Muscle of arm (tissue), 12 donors: ENCODE data around the gene ZNF512B. TPM values are rescaled to one million over a fixed set of nuclear protein-coding genes. Genes with fewer than 3 reads are reported as not detected.
"Not testable (repeated sequence)": the region's sequence is repeated elsewhere in the genome, so short reads cannot be mapped to it uniquely, and the experiment has no call there.

ENCODE experiments used
- DNase-seq: peaks from one replicate; pipeline ENCODE4 v3.0.0-alpha.2; 2013
- polyA plus RNA-seq, 12 donors: library from polyadenylated mRNA; unstranded; fragments of 120-200 nt; gene quantifications; one replicate each; pipeline ENCODE4 v1.2.1, GENCODE V29; 2013; ENCODE audit not compliant: insufficient read length in 12 of 12

Gene ZNF512B
- polyA plus RNA-seq, 12 donors, result 17.8 to 29.2 (median 22.5) TPM; not detected in 1

GRCh38 chr20:63966172-63966943 is 3.4 kb downstream of the ZNF512B start:
- DNase-seq, result no peak

- DNase-seq, result no peak
Measured at GRCh38 chr20:63964412-63964811, 5.3 kb downstream of the ZNF512B start.

GRCh38 chr20:63963784-63964301 is 5.9 kb downstream of the ZNF512B start:
- no peak for DNase-seq

- DNase-seq, result no peak
Measured at GRCh38 chr20:63963348-63963741, 6.4 kb downstream of the ZNF512B start.

- DNase-seq, result no peak
Measured at GRCh38 chr20:63962426-63963347, 7.0 kb downstream of the ZNF512B start.

DNA sequence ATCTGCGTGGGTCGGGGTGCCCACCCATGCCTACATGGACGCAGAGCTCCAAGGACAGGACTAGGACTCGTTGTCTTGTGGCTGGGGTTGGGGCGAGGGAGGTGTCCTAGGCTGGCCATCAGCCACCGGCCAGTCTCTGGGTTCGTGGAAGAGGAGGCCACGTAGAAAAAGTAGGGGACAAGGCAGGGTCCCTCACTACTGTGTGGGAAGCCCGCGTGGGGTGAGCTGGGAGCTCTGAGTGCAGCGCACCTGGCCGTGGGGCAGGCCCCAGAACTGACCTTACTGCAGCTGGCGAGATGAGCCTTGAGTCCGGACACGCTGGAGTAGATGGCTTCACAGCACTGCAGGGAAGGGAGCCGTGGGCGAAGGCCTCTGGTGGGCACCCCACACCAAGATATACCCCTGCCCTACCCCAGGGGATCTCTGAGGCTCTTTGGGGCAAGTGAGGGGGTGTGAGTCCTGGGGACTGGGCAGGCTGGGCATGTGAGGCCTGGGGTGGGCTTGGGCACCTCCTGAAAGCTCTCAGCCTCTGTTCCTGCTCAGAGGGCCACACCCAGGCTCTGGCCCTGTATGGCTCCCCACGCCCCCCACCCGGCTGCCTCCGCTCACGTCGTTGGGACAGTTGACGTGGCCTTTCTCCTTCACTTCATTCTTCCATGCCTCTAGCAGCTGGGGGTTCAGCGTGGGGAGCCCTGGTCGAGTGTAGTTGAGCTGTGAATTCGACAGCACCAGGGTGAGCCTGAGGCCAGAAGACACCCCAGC is 7.9 kb downstream of the ZNF512B start:
- DNase-seq, result no peak

- DNase-seq, result not testable (repeated sequence)
Measured at GRCh38 chr20:63960654-63961621, 8.8 kb downstream of the ZNF512B start.

GRCh38 chr20:63959699-63960075 is 10.0 kb downstream of the ZNF512B start:
- DNase-seq, result no peak

- no peak for DNase-seq
Measured at GRCh38 chr20:63958964-63959698, 10.6 kb downstream of the ZNF512B start.

DNA sequence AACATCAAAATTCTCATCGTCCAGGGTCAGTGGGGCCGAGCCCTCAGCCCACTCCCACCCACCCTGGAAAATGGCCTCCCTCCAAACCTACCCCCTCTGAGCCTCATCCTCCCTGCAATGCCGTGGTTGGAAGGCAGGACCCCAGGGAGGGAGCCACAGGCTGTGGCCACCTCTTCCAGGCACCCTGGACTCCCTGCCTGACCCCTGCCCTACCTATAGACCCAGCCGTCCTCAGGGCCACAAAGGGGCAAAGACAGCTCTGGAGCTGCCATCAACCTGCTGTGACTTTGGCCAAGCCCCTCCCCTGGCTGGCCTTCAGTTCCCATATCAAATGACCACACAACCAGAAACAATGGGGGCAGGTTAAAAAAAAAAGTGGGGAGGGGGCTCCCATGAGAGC is 11.3 kb downstream of the ZNF512B start:
- no peak for DNase-seq

- DNase-seq, result no peak
Measured at GRCh38 chr20:63957690-63958441, 11.9 kb downstream of the ZNF512B start.

GRCh38 chr20:63957004-63957689 is 12.6 kb downstream of the ZNF512B start:
- no peak for DNase-seq

GRCh38 chr20:63956664-63957003 is 13.1 kb downstream of the ZNF512B start:
- DNase-seq, result no peak

DNA sequence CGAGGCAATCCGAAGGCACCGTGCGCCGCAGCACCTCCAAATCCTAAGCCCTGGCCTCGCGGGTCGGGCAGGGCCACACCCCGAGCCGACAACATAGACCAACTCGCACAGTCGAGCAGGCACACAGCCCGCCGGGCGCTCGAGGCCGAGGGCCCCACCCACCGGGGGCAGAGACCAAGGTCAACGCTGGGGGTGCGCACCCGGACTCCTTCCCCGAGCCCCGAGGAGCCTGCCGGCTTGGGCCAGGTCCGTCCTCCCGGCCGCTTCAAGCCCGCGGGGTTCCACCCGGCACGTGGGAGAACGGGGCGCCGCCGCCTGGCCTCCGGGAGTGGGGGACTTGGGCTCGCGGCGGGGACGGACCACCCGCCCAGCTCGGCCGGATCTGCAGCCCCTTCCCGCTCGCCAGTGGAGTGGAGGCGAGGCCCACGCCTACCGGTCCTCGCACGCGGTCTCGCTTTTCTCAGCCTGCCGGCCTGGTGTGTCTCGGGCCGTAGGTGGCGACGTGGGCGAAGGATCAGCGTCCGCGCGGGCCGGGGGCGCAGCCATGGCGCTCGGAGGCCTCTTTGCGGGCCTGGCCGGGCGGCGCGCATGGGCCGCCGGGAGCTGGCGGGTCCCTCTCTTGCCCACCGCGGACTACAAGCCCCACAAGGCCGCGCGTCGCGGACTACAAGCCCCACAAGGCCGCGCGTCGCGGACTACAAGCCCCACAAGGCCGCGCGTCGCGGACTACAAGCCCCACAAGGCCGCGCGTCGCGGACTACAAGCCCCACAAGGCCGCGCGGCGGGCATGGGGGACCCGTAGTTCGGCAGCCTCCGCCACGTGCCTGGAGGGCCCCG is 13.7 kb downstream of the ZNF512B start, which contains the start of gene UCKL1:
Gene UCKL1 (minus strand): TSS at position 590 of the 837 bp plus-strand sequence. CDS start 44 bp downstream, at position 546.
- DNase-seq, result peak; percentile 91

- DNase-seq, result no peak
Measured at GRCh38 chr20:63955281-63955826, 14.4 kb downstream of the ZNF512B start.

GRCh38 chr20:63953764-63954429 is 15.8 kb downstream of the ZNF512B start:
- no peak for DNase-seq

DNA sequence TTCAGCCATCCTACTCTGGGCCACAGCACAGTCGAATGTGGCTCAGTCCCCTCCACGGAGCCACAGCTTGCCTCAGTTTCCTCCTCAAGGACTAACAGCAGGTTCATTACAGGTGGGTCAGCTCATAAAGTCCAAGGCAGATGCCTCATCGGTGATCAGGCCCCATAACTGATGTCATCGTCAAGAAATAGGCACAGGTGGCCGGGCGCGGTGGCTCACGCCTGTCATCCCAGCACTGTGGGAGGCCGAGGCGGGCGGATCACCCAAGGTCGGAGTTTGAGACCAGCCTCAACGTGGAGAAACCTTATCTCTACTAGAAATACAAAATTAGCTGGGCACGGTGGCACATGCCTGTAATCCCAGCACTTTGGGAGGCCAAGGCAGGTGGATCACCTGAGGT is 17.0 kb downstream of the ZNF512B start:
- no peak for DNase-seq
